ENCODE results near the gene IRF9. TPM values are rescaled to one million over a fixed set of nuclear protein-coding genes. Genes with fewer than 3 reads are reported as not detected.

The IRF9 gene
- total and polyA plus RNA-seq, 2 of the 13 experiments (the other 11 are each of a cell fraction or from before 2014, with no cell fraction given): 14.9 to 49.7 TPM

DNA sequence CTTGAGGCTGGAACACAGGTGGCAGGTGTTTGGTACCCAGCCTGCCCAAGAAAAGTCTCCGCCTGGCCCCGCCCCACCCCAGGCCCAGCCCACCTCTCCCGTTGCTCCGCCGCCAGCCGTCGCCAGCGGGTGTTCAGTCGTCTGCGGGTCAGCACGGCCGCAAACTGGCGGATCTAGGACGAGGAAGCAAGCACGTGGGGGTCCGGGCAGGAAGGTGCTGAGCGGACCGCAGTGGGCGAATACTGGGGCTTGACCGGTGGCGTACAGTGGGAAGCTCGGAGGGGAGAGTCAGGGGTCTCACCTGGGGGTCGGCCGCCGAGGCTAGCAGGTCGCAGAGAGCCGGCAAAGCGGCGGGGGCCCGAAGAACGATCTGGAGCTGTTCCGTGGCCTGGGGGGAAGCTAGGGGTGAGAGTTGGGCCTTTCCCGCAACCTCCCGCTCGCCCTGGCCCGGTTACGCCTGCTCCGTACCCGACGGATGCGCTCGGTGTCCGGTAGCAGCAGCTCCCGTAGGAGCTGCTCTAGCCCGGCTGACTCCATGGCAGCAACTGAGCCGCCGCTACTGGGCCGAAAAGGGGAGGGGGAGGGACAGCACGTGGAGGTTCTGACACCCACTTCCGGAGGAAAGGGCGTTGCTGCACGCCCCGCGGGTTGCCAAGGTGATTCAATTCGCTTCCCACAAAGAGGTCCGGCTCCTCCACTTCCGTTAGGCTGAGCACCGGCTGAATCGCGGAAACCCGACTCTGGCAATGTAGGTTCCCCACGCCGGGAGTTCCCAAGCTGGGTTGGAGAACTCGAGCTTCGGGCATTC, 27.4 kb downstream of the IRF9 start, which contains the start of gene IPO4 (continued):
- TF ChIP-seq, protein P1, sequence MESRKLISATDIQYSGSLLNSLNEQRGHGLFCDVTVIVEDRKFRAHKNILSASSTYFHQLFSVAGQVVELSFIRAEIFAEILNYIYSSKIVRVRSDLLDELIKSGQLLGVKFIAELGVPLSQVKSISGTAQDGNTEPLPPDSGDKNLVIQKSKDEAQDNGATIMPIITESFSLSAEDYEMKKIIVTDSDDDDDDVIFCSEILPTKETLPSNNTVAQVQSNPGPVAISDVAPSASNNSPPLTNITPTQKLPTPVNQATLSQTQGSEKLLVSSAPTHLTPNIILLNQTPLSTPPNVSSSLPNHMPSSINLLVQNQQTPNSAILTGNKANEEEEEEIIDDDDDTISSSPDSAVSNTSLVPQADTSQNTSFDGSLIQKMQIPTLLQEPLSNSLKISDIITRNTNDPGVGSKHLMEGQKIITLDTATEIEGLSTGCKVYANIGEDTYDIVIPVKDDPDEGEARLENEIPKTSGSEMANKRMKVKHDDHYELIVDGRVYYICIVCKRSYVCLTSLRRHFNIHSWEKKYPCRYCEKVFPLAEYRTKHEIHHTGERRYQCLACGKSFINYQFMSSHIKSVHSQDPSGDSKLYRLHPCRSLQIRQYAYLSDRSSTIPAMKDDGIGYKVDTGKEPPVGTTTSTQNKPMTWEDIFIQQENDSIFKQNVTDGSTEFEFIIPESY (CRISPR knock-in tag; IDR thresholded peaks at IDR 0.05): peak; percentile 85
- peak; percentile 97 for TF ChIP-seq MED1 (CRISPR knock-in tag; IDR thresholded peaks at IDR 0.05)
- peak; percentile 100 for TF ChIP-seq IRF2 (CRISPR knock-in tag; IDR thresholded peaks at IDR 0.05)
- TF ChIP-seq ATM (IDR thresholded peaks at IDR 0.05; ENCODE audit: borderline replicate concordance): no peak
- TF ChIP-seq RFX5 (IDR thresholded peaks at IDR 0.05; ENCODE audit: low read depth, low read length): peak; percentile 72
- TF ChIP-seq, protein P2, sequence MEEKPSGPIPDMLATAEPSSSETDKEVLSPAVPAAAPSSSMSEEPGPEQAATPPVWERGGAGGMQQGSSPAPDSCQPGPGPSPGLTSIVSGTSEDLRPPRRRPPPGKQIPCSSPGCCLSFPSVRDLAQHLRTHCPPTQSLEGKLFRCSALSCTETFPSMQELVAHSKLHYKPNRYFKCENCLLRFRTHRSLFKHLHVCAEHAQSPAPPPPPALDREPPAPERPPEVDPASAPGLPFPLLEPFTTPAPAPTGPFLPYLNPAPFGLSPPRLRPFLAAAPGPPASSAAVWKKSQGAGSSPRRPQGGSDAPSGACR (CRISPR knock-in tag; IDR thresholded peaks at IDR 0.05): peak; percentile 100
- peak; percentile 81; the same call in 1 of the 2 replicates for TF ChIP-seq ZFP36L1 (CRISPR knock-in tag; IDR thresholded peaks at IDR 0.05)
- TF ChIP-seq MZF1 (CRISPR knock-in tag; IDR thresholded peaks at IDR 0.05; ENCODE audit: borderline replicate concordance): peak; percentile 92; the same call in 1 of the 2 replicates
- peak; percentile 98 for TF ChIP-seq U2AF2 (IDR thresholded peaks at IDR 0.05; ENCODE audit: low read depth, low read length)
- peak; percentile 95 for TF ChIP-seq PHF8 (CRISPR knock-in tag; IDR thresholded peaks at IDR 0.05)
- TF ChIP-seq HOXD1 (CRISPR knock-in tag; IDR thresholded peaks at IDR 0.05): peak; percentile 96
- peak; percentile 100 for TF ChIP-seq MYC (CRISPR knock-in tag; IDR thresholded peaks at IDR 0.05; ENCODE audit: borderline replicate concordance)
- TF ChIP-seq, protein P3, sequence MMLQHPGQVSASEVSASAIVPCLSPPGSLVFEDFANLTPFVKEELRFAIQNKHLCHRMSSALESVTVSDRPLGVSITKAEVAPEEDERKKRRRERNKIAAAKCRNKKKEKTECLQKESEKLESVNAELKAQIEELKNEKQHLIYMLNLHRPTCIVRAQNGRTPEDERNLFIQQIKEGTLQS (CRISPR knock-in tag; IDR thresholded peaks at IDR 0.05): peak; percentile 83
- TF ChIP-seq GFI1 (CRISPR knock-in tag; IDR thresholded peaks at IDR 0.05; ENCODE audit: borderline replicate concordance): no peak
- TF ChIP-seq FLYWCH1 (CRISPR knock-in tag; IDR thresholded peaks at IDR 0.05): no peak; the same call in 1 of the 2 replicates
- peak; percentile 57; the same call in 1 of the 2 replicates for TF ChIP-seq TCF7 (IDR thresholded peaks at IDR 0.05; ENCODE audit: low read depth)
- peak; percentile 98 for TF ChIP-seq KDM3A (CRISPR knock-in tag; IDR thresholded peaks at IDR 0.05; ENCODE audit: low read depth)
- peak; percentile 87; the same call in 1 of the 2 replicates for TF ChIP-seq ZNF468 (CRISPR knock-in tag; IDR thresholded peaks at IDR 0.05)
- TF ChIP-seq, protein P4, sequence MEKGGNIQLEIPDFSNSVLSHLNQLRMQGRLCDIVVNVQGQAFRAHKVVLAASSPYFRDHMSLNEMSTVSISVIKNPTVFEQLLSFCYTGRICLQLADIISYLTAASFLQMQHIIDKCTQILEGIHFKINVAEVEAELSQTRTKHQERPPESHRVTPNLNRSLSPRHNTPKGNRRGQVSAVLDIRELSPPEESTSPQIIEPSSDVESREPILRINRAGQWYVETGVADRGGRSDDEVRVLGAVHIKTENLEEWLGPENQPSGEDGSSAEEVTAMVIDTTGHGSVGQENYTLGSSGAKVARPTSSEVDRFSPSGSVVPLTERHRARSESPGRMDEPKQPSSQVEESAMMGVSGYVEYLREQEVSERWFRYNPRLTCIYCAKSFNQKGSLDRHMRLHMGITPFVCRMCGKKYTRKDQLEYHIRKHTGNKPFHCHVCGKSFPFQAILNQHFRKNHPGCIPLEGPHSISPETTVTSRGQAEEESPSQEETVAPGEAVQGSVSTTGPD (CRISPR knock-in tag; IDR thresholded peaks at IDR 0.05): peak; percentile 83
- TF ChIP-seq TOE1 (CRISPR knock-in tag; IDR thresholded peaks at IDR 0.05): peak; percentile 100
- TF ChIP-seq HNRNPLL (IDR thresholded peaks at IDR 0.05; ENCODE audit: low read depth, low read length, poor library complexity, severe bottlenecking): peak; percentile 99
- TF ChIP-seq SIX1 (CRISPR knock-in tag; IDR thresholded peaks at IDR 0.05; ENCODE audit: borderline replicate concordance): peak; percentile 81; the same call in 1 of the 2 replicates
- peak; percentile 93; the same call in 1 of the 2 replicates for TF ChIP-seq STAT5B (CRISPR knock-in tag; IDR thresholded peaks at IDR 0.05)
- TF ChIP-seq HMG20A (CRISPR knock-in tag; IDR thresholded peaks at IDR 0.05; ENCODE audit: borderline replicate concordance): peak; percentile 71; the same call in 1 of the 2 replicates
- peak; percentile 96 for TF ChIP-seq IKZF4 (CRISPR knock-in tag; IDR thresholded peaks at IDR 0.05; ENCODE audit: borderline replicate concordance, low read depth, not compliant biosample characterization)
- TF ChIP-seq CHCHD3 (CRISPR knock-in tag; IDR thresholded peaks at IDR 0.05): peak; percentile 94
- peak; percentile 84 for TF ChIP-seq FOXJ3 (CRISPR knock-in tag; IDR thresholded peaks at IDR 0.05; ENCODE audit: borderline replicate concordance)

Data from HepG2 (cell line).